ENCODE data around the gene BLVRB.

BLVRB gene

DNA sequence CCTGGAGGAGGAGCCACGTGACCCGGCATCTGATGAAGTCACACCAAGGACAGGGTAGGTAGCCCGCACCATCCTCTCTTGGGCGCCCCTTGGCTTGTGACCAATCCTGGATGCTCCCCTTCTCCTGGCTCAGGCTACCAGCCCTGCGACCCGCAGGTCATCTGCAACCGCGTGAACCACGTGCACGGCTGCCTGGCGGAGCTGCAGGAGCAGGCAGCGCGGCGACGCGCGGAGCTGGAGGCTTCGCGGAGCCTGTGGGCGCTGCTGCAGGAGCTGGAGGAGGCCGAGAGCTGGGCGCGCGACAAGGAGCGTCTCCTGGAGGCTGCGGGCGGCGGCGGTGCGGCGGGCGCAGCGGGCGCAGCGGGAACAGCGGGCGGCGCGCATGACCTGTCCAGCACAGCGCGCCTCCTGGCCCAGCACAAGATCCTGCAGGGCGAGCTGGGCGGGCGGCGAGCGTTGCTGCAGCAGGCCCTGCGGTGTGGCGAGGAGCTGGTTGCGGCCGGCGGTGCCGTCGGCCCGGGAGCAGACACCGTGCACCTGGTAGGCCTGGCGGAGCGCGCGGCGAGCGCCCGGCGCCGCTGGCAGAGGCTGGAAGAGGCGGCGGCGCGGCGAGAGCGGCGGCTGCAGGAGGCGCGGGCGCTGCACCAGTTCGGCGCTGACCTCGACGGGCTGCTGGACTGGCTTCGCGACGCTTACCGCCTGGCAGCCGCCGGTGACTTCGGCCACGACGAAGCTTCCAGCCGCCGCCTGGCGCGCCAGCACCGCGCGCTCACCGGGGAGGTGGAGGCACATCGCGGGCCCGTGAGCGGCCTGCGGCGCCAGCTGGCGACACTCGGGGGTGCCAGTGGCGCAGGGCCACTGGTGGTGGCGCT is 47.2 kb upstream of the BLVRB start:
- TF ChIP-seq CEBPB (IDR thresholded peaks at IDR 0.05) = no peak
- TF ChIP-seq YY1 (IDR thresholded peaks at IDR 0.05; ENCODE audit: low read depth) = no peak
- no peak for TF ChIP-seq TAF1 (IDR thresholded peaks at IDR 0.05; ENCODE audit: low read depth)
- TF ChIP-seq, protein P1, sequence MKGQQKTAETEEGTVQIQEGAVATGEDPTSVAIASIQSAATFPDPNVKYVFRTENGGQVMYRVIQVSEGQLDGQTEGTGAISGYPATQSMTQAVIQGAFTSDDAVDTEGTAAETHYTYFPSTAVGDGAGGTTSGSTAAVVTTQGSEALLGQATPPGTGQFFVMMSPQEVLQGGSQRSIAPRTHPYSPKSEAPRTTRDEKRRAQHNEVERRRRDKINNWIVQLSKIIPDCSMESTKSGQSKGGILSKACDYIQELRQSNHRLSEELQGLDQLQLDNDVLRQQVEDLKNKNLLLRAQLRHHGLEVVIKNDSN (IDR thresholded peaks at IDR 0.05) = peak; percentile 79
- no peak for TF ChIP-seq EGR1 (IDR thresholded peaks at IDR 0.05)
- TF ChIP-seq TEAD4 (IDR thresholded peaks at IDR 0.05) = no peak
- TF ChIP-seq TCF12 (IDR thresholded peaks at IDR 0.05; ENCODE audit: low read depth) = no peak
- TF ChIP-seq ZBTB7A (IDR thresholded peaks at IDR 0.05; ENCODE audit: low read depth) = no peak
- TF ChIP-seq, protein P2, sequence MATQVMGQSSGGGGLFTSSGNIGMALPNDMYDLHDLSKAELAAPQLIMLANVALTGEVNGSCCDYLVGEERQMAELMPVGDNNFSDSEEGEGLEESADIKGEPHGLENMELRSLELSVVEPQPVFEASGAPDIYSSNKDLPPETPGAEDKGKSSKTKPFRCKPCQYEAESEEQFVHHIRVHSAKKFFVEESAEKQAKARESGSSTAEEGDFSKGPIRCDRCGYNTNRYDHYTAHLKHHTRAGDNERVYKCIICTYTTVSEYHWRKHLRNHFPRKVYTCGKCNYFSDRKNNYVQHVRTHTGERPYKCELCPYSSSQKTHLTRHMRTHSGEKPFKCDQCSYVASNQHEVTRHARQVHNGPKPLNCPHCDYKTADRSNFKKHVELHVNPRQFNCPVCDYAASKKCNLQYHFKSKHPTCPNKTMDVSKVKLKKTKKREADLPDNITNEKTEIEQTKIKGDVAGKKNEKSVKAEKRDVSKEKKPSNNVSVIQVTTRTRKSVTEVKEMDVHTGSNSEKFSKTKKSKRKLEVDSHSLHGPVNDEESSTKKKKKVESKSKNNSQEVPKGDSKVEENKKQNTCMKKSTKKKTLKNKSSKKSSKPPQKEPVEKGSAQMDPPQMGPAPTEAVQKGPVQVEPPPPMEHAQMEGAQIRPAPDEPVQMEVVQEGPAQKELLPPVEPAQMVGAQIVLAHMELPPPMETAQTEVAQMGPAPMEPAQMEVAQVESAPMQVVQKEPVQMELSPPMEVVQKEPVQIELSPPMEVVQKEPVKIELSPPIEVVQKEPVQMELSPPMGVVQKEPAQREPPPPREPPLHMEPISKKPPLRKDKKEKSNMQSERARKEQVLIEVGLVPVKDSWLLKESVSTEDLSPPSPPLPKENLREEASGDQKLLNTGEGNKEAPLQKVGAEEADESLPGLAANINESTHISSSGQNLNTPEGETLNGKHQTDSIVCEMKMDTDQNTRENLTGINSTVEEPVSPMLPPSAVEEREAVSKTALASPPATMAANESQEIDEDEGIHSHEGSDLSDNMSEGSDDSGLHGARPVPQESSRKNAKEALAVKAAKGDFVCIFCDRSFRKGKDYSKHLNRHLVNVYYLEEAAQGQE (IDR thresholded peaks at IDR 0.05; ENCODE audit: low read depth) = peak; percentile 55
- no peak for TF ChIP-seq FOXM1 (IDR thresholded peaks at IDR 0.05; ENCODE audit: borderline replicate concordance, low read depth)
- TF ChIP-seq EP300 (IDR thresholded peaks at IDR 0.05; ENCODE audit: borderline replicate concordance) = no peak
- TF ChIP-seq NFIC (IDR thresholded peaks at IDR 0.05) = no peak
- no peak for TF ChIP-seq RAD21 (IDR thresholded peaks at IDR 0.05; ENCODE audit: low read depth)
- TF ChIP-seq, protein P3, sequence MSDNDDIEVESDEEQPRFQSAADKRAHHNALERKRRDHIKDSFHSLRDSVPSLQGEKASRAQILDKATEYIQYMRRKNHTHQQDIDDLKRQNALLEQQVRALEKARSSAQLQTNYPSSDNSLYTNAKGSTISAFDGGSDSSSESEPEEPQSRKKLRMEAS (IDR thresholded peaks at IDR 0.05) = peak; percentile 95
- no peak for TF ChIP-seq CREB1 (IDR thresholded peaks at IDR 0.05; ENCODE audit: low read depth)

DNA sequence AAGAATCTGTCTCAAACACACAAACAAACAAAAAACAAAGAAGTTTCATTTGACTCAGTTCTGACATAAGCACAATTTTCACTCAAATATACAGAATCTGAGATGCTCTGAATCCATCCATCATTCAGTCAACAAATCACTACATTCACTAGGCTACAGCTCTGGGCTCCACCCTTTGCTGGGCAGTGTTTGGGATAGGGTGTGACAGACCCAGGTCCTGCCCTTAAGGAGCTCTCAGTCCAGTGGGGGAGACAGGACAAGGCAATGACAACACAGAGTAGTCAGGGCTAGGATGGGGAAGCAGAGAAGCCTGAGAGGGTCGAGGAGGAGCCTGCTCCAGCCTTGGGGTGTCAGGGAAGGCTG is 46.5 kb upstream of the BLVRB start:
- TF ChIP-seq FOXM1 (IDR thresholded peaks at IDR 0.05; ENCODE audit: borderline replicate concordance, low read depth) (no peak), NFIC (IDR thresholded peaks at IDR 0.05) (no peak), CEBPB (IDR thresholded peaks at IDR 0.05) (no peak), ZBTB7A (IDR thresholded peaks at IDR 0.05; ENCODE audit: low read depth) (no peak), CREB1 (IDR thresholded peaks at IDR 0.05; ENCODE audit: low read depth) (no peak), YY1 (IDR thresholded peaks at IDR 0.05; ENCODE audit: low read depth) (no peak), TEAD4 (IDR thresholded peaks at IDR 0.05) (no peak), TCF12 (IDR thresholded peaks at IDR 0.05; ENCODE audit: low read depth) (no peak), TAF1 (IDR thresholded peaks at IDR 0.05; ENCODE audit: low read depth) (no peak), EGR1 (IDR thresholded peaks at IDR 0.05) (no peak), RAD21 (IDR thresholded peaks at IDR 0.05; ENCODE audit: low read depth) (no peak), EP300 (IDR thresholded peaks at IDR 0.05; ENCODE audit: borderline replicate concordance) (no peak)
- TF ChIP-seq, protein P1 (IDR thresholded peaks at IDR 0.05) = no peak
- TF ChIP-seq, protein P3 (IDR thresholded peaks at IDR 0.05) = no peak
- TF ChIP-seq, protein P2 (IDR thresholded peaks at IDR 0.05; ENCODE audit: low read depth) = no peak

DNA sequence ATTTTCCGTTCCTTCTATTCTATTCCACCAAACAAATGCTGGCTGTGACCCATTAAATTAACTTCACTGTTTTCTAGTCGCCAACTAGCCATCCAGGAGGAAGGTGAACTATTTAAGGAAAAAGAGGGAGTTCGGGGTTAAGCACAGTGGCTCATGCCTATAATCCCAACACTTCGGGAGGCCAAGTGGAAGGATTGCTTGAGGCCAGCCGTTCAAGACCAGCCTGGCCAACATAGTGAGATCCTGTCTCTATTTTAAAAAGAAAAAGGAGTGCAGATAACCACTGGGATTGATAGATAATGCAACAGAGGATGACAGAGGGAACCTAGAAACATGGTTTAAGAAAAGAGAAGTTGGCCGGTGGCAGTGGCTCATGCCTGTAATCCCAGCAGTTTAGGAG is 45.9 kb upstream of the BLVRB start:
- TF ChIP-seq EP300 (IDR thresholded peaks at IDR 0.05; ENCODE audit: borderline replicate concordance) = no peak

DNA sequence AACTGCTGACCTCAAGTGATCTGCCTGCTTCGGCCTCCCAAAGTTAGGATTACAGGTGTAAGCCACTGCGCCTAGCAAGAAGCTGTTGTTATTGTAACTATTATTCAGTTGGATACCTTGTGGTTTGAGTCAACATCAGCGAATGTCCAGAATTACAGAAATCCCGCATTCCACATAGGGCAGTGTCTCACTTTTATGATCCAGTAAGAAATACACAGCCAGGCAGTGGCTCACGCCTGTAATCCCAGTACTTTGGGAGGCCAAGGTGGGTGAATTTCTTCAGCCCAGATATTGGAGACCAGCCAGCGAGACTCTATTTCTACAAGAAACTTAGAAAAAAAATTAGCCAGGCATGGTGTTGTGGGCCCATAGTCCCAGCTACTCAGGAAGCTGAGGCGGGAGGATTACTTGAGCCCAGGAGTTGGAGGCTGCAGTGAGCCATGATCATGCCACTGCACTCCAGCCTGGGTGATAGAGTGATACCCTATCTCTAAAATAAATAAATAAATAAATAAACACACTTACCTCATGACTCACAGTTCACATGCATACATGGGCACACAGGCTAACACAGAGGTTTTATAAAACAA is 45.1 kb upstream of the BLVRB start:
- TF ChIP-seq RAD21 (IDR thresholded peaks at IDR 0.05; ENCODE audit: low read depth) = no peak
- no peak for TF ChIP-seq YY1 (IDR thresholded peaks at IDR 0.05; ENCODE audit: low read depth)
- TF ChIP-seq TEAD4 (IDR thresholded peaks at IDR 0.05) = no peak
- no peak for TF ChIP-seq CREB1 (IDR thresholded peaks at IDR 0.05; ENCODE audit: low read depth)
- TF ChIP-seq ZBTB7A (IDR thresholded peaks at IDR 0.05; ENCODE audit: low read depth) = no peak
- TF ChIP-seq, protein P2 (IDR thresholded peaks at IDR 0.05; ENCODE audit: low read depth) = no peak
- TF ChIP-seq TAF1 (IDR thresholded peaks at IDR 0.05; ENCODE audit: low read depth) = no peak

All from Ishikawa (cell line).